A673 (cell line): ENCODE results near the gene OMG. TPM values are rescaled to one million over a fixed set of nuclear protein-coding genes. Genes with fewer than 3 reads are reported as not detected.
"Not testable (repeated sequence)": the region's sequence is repeated elsewhere in the genome, so short reads cannot be mapped to it uniquely, and the experiment has no call there.

Source experiments
- BruUV-seq: library from RNA; stranded (reverse); fragments of 400-500 nt; replicated peaks from 2 replicates; lab custom pipeline; 2021; lab: Mats Ljungman, UMichigan
- CTCF ChIA-PET: fragments of 300-600 bp; sonication (Branson Sonifier 250); formaldehyde crosslinking; loops from one replicate; lab custom pipeline; 2022; ENCODE audit warnings: antibody characterized with exemption; lab: Charles Lee
- POLR2A ChIA-PET: fragments of 300-600 bp; sonication (Branson Sonifier 250); formaldehyde crosslinking; loops from one replicate; lab custom pipeline; 2022; ENCODE audit warnings: antibody characterized with exemption; ENCODE audit not compliant: low non-redundant PET; lab: Charles Lee
- DNase-seq: peaks from one replicate; pipeline ENCODE4 v3.0.0-alpha.2; 2015; ENCODE audit warnings: low spot score
- H3K27ac ChIP-seq: fragments of 200-600 bp; sonication (generic); 2 replicates; pipeline ENCODE4 v1.5.1; 2016; ENCODE audit warnings: mixed run types, low read depth, mild to moderate bottlenecking, mixed read lengths, antibody characterized with exemption, low read length; ENCODE audit not compliant: poor library complexity, severe bottlenecking
- H3K27me3 ChIP-seq: fragments of 200-600 bp; sonication (generic); replicated peaks from 2 replicates; pipeline ENCODE4 v1.6.1; 2017; ENCODE audit warnings: mixed run types, low read depth, mild to moderate bottlenecking, mixed read lengths, antibody characterized with exemption, low read length; ENCODE audit not compliant: insufficient read depth, poor library complexity
- H3K36me3 ChIP-seq: fragments of 200-600 bp; sonication (generic); 2 replicates; pipeline ENCODE4 v1.6.1; 2016; ENCODE audit warnings: mixed run types, mild to moderate bottlenecking, mixed read lengths, antibody characterized with exemption, low read length; ENCODE audit not compliant: insufficient read depth, poor library complexity, severe bottlenecking
- H3K4me1 ChIP-seq: fragments of 200-600 bp; sonication (generic); 2 replicates; pipeline ENCODE4 v1.6.1; 2017; ENCODE audit warnings: mixed run types, mild to moderate bottlenecking, mixed read lengths, antibody characterized with exemption, low read length; ENCODE audit not compliant: insufficient read depth, poor library complexity, severe bottlenecking
- H3K4me3 ChIP-seq: fragments of 200-600 bp; sonication (generic); 2 replicates; pipeline ENCODE4 v1.5.1; 2016; ENCODE audit warnings: low read depth, mixed run types, mild to moderate bottlenecking, mixed read lengths, low read length; ENCODE audit not compliant: poor library complexity, severe bottlenecking
- H3K9me3 ChIP-seq: fragments of 200-600 bp; sonication (generic); 2 replicates; pipeline ENCODE4 v1.6.1; 2016; ENCODE audit warnings: mixed run types, low read depth, mild to moderate bottlenecking, mixed read lengths, antibody characterized with exemption, low read length; ENCODE audit not compliant: poor library complexity, severe bottlenecking
- EZH2 ChIP-seq: fragments of 200-600 bp; sonication (generic); IDR thresholded peaks from 2 replicates; pipeline ENCODE4 v1.6.1; 2017; ENCODE audit warnings: borderline replicate concordance, low read depth, mild to moderate bottlenecking, mixed read lengths, antibody characterized with exemption, low read length; ENCODE audit not compliant: poor library complexity, severe bottlenecking
- intact Hi-C: fragments of 100-400 bp; cut with micrococcal nuclease; formaldehyde crosslinking; loops from one replicate; pipeline ENCODE4 v1.10.0; 2022; ENCODE audit not compliant: unreplicated experiment
- total RNA-seq: library from RNA; stranded (reverse); gene quantifications from 2 replicates; pipeline ENCODE4 v1.2.3, GENCODE V29; 2021
- TF ChIP-seq, protein P1 (sequence below): fragments of 300-800, 200-600 bp; sonication (generic); conservative IDR thresholded peaks from 2 replicates; pipeline ENCODE4 v1.5.1; 2017; ENCODE audit warnings: low read depth, mild to moderate bottlenecking, antibody characterized with exemption, low read length, moderate library complexity, mixed read lengths

OMG gene
- total RNA-seq, 1 experiment from 2014 or later: not detected

DNA sequence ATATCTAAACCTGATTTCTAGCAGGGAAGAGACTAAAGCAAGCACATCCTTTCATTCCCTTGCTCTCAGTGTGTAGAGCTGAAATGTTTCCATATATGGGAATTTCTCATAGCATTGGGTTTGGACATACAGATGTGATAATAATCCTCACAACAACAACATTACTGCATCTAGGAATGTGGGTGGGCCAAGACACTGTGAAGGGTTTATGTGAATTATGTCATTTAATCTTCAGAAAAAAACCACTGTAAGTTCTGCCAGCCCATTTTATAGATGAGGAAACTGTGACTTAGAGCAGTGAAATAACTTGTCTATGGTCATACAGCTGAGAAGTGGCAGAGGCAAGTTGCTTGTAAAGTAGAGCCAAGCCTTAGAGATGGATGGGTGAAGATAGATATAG, 5.2 kb downstream of the OMG start:
- Histone ChIP-seq H3K36me3 (no peaks in the 10 kb centered on the region), H3K27me3 (no peaks in the 10 kb centered on the region), H3K4me3 (no peak overlapping the region), H3K9me3 (no peaks in the 10 kb centered on the region), H3K4me1 (no peaks in the 10 kb centered on the region), H3K27ac (no peak overlapping the region)
- no peak for TF ChIP-seq EZH2
- TF ChIP-seq, protein P1, sequence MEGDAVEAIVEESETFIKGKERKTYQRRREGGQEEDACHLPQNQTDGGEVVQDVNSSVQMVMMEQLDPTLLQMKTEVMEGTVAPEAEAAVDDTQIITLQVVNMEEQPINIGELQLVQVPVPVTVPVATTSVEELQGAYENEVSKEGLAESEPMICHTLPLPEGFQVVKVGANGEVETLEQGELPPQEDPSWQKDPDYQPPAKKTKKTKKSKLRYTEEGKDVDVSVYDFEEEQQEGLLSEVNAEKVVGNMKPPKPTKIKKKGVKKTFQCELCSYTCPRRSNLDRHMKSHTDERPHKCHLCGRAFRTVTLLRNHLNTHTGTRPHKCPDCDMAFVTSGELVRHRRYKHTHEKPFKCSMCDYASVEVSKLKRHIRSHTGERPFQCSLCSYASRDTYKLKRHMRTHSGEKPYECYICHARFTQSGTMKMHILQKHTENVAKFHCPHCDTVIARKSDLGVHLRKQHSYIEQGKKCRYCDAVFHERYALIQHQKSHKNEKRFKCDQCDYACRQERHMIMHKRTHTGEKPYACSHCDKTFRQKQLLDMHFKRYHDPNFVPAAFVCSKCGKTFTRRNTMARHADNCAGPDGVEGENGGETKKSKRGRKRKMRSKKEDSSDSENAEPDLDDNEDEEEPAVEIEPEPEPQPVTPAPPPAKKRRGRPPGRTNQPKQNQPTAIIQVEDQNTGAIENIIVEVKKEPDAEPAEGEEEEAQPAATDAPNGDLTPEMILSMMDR: no peak
- CTCF ChIA-PET: no interaction called here
- intact Hi-C loops: no loop called here
- BruUV-seq: no TSS peak
- POLR2A ChIA-PET: no interaction called here
- no peak for DNase-seq

DNA sequence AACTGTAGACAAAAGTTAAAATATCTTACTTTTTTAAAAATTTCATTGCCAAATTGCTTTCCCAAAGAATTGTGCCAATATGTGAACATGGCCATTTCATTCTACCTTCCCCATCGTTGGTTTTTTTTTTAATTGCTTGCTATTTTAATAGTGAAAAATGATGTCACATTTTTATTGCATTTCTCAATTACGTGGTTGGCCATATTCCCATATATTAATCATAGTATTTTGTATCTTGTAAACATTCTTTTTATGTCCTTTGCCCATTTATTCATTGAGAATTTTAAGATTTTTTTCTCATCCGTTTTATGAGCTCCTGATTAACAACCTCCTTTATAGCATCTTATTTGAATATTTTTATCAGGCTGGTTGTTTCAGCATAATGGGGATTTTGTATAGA, 7.2 kb downstream of the OMG start:
- H3K4me3 ChIP-seq: no peak overlapping the region
- BruUV-seq: no TSS peak
- no peaks in the 10 kb centered on the region for H3K27me3 ChIP-seq
- POLR2A ChIA-PET: no interaction called here
- H3K36me3 ChIP-seq: no peaks in the 10 kb centered on the region
- DNase-seq: no peak
- CTCF ChIA-PET: no interaction called here
- H3K27ac ChIP-seq: no peak overlapping the region
- H3K9me3 ChIP-seq: no peaks in the 10 kb centered on the region
- intact Hi-C loops: no loop called here
- no peaks in the 10 kb centered on the region for H3K4me1 ChIP-seq
- TF ChIP-seq, protein P1: no peak
- TF ChIP-seq EZH2: no peak

DNA sequence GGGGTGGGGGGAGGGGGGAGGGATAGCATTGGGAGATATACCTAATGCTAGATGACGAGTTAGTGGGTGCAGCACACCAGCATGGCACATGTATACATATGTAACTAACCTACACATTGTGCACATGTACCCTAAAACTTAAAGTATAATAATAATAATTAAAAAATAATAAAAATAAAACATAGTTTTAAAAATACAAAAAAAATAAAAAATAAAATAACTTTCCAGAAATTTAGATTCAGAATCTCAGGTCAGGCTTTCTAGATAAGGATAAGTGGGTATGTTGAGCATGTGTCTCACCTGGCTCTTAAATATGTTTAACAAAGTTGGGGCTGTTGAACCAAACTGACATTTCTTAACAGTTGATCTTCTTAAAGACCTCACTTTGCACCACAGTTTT, 9.1 kb downstream of the OMG start:
- H3K36me3 ChIP-seq, H3K9me3 ChIP-seq, H3K27me3 ChIP-seq, H3K4me3 ChIP-seq, DNase-seq, intact Hi-C loops, H3K4me1 ChIP-seq, BruUV-seq, H3K27ac ChIP-seq, CTCF ChIA-PET, POLR2A ChIA-PET: not testable (repeated sequence)

DNA sequence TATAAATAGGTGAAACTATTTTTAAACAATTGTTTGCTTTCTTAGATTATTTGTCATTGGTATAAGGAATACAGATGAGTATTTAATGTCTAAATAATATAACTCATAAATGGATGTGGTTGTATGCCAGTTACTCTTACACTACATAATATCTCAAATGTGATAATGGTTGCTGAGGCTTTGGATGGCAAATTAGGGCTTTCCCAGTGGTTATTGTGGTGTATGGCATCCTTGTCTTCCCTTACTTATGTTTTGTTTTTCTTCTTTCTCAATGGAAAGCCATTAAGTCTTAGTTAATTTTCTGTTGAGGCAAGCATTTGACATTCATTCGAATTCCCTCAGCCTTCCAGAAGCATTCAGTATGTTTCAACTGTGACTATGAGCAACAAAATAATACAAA, 10.5 kb downstream of the OMG start:
- no peak for TF ChIP-seq EZH2
- TF ChIP-seq, protein P1: no peak
- DNase-seq: no peak
- BruUV-seq: no TSS peak
- H3K36me3 ChIP-seq: no peaks in the 10 kb centered on the region
- ChIA-PET POLR2A (no interaction called here), CTCF (no interaction called here)
- H3K9me3 ChIP-seq: no peaks in the 10 kb centered on the region
- no peak overlapping the region for H3K4me3 ChIP-seq
- H3K4me1 ChIP-seq: no peaks in the 10 kb centered on the region
- intact Hi-C loops: no loop called here
- no peaks in the 10 kb centered on the region for H3K27me3 ChIP-seq
- H3K27ac ChIP-seq: no peak overlapping the region
